Measurements from ENCODE around the gene GREB1. TPM values are rescaled to one million over a fixed set of nuclear protein-coding genes. Genes with fewer than 3 reads are reported as not detected.

Gene GREB1
- total RNA-seq, 1 experiment from 2014 or later, result 16.5 TPM

DNA sequence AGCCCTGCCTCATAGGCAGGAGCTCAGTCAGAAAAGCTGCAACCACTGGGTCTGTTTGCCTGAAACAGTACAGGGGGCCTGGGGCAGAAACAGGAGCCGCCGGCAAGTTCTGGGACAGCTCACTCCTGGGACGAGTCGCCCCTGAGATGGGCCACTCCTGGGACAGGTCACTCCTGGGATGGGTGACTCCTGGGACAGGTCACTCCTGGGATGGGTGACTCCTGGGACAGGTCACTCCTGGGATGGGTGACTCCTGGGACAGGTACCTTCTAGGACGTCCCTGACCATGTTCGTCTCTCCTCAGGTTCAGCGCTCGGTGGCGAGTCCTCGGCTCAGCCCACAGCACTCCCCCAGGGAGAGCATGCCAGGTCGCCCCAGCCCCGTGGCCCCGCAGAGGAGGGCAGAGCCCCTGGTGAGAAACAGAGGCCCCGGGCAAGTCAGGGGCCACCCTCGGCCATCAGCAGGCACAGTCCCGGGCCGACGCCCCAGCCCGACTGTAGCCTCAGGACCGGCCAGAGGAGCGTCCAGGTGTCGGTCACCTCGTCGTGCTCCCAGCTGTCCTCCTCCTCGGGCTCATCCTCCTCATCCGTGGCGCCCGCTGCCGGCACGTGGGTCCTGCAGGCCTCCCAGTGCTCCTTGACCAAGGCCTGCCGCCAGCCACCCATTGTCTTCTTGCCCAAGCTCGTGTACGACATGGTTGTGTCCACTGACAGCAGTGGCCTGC, 84.3 kb downstream of the GREB1 start:
- Histone ChIP-seq H4K20me1 (ENCODE audit: control insufficient read depth, insufficient read depth, insufficient read length) (no peaks in the 10 kb centered on the region), H4K8ac (replicated peaks; ENCODE audit: insufficient read length, low read depth, low read length) (no peak overlapping the region), H3K79me2 (ENCODE audit: insufficient read depth, low read length) (no peaks in the 10 kb centered on the region), H3K27me3 (ENCODE audit: insufficient read depth, low read length) (no peaks in the 10 kb centered on the region), H3K23me2 (ENCODE audit: insufficient read length, low read depth, low read length, poor library complexity, severe bottlenecking) (no peaks in the 10 kb centered on the region), H3K4me1 (ENCODE audit: insufficient read depth, low read length) (no peaks in the 10 kb centered on the region), H2AFZ (ENCODE audit: low read length) (no peak overlapping the region), H2BK120ac (ENCODE audit: low read depth, low read length, poor library complexity, severe bottlenecking) (no peak overlapping the region), H2BK12ac (ENCODE audit: insufficient read length, low read depth, low read length) (no peak overlapping the region), H3K23ac (ENCODE audit: insufficient read length, low read depth, low read length) (no peak overlapping the region), H2BK20ac (ENCODE audit: low read depth, low read length, poor library complexity, severe bottlenecking) (no peak overlapping the region), H2BK15ac (ENCODE audit: low read depth, low read length) (no peak overlapping the region), H2AK5ac (ENCODE audit: insufficient read length, low read length) (no peak overlapping the region), H3K9ac (ENCODE audit: extremely low read depth, insufficient read length, low read length) (no peak overlapping the region), H3K14ac (ENCODE audit: insufficient read depth, low read length) (no peak overlapping the region; the same call in 1 of the 2 replicates), H3K4ac (ENCODE audit: low read depth, low read length) (no peak overlapping the region), H2BK5ac (ENCODE audit: insufficient read length, low read length) (no peak overlapping the region), H3K27ac (ENCODE audit: insufficient read length, low read depth, low read length) (no peak overlapping the region), H3K4me2 (ENCODE audit: insufficient read depth, insufficient read length, low read length) (no peak overlapping the region), H3T11ph (ENCODE audit: low read length) (no peak overlapping the region), H3K18ac (ENCODE audit: insufficient read length, low read depth, low read length) (no peak overlapping the region), H3K79me1 (ENCODE audit: insufficient read depth, low read depth, low read length, poor library complexity, severe bottlenecking) (no peaks in the 10 kb centered on the region), H4K5ac (ENCODE audit: insufficient read length, low read depth, low read length) (no peak overlapping the region), H3K9me3 (ENCODE audit: control insufficient read depth, low read depth, low read length) (no peaks in the 10 kb centered on the region), H4K91ac (ENCODE audit: insufficient read length, low read depth, low read length) (no peak overlapping the region), H3K56ac (ENCODE audit: insufficient read length, low read depth, low read length) (no peak overlapping the region)
- no peaks in the 10 kb centered on the region for H3K27me3 Mint-ChIP-seq (ENCODE audit: low read depth)
- H3K4me3 Mint-ChIP-seq, result no peak overlapping the region
- no peaks in the 10 kb centered on the region for H3K4me1 Mint-ChIP-seq
- DNase-seq, result no peak
- no peak overlapping the region for H3K27ac Mint-ChIP-seq
- WGBS (ENCODE audit: extremely low coverage, insufficient read length, low lambda C conversion rate), result no CpG with 5 or more reads among the region's 33 CpGs
- peaks cover 23 to 36% (median 26%) of the 10 kb centered on the region in 3 experiments for H3K36me3 Mint-ChIP-seq (ENCODE audit: insufficient read depth in 1 of 3, low read depth in 3 of 3)
- TF ChIP-seq CTCF (conservative IDR thresholded peaks at IDR 0.05), result no peak
- no peaks in the 10 kb centered on the region for H3K9me3 Mint-ChIP-seq
